Ovary (tissue), 9 donors: ENCODE measurements around the gene ZNF571. TPM values are rescaled to one million over a fixed set of nuclear protein-coding genes. Genes with fewer than 3 reads are reported as not detected.
A peak's percentile ranks its signal among the peaks of the same experiment; 100 is the strongest.

Source experiments
- DNase-seq, 5 donors: peaks; one replicate each; pipeline ENCODE4 v3.0.0-alpha.2; 2019 to 2020
- H3K27ac ChIP-seq, 2 donors: fragments of 200-600 bp; one replicate each; pipeline versions ENCODE4 v1.5.1 to v1.8.0; 2019 to 2022
- H3K27me3 ChIP-seq: fragments of 200-600 bp; one replicate; pipeline ENCODE4 v1.8.0; 2022
- H3K36me3 ChIP-seq: fragments of 200-600 bp; sonication (generic); one replicate; pipeline ENCODE4 v1.5.1; 2019
- H3K4me1 ChIP-seq: one replicate; pipeline ENCODE4 v1.8.1; 2013; ENCODE audit warnings: mild to moderate bottlenecking, moderate library complexity; ENCODE audit not compliant: insufficient read depth
- H3K4me3 ChIP-seq: fragments of 200-600 bp; sonication (generic); one replicate; pipeline ENCODE4 v1.5.1; 2017
- H3K9me3 ChIP-seq, 2 donors: fragments of 200-600 bp in 1 of 2; sonication (generic) in 1 of 2; one replicate each; pipeline versions ENCODE4 v1.5.1 to v1.8.1; 2013 to 2019; ENCODE audit warnings: mild to moderate bottlenecking in 1 of 2, moderate library complexity in 1 of 2
- CTCF ChIP-seq, 3 donors: fragments of 450-650 bp in 2 of 3; fragments of 200-600 bp in 1 of 3; IDR thresholded peaks; one replicate each; pipeline versions ENCODE4 v1.5.1 to v1.8.0; 2016 to 2022; ENCODE audit warnings: antibody characterized with exemption in 3 of 3, mild to moderate bottlenecking in 1 of 3
- EP300 ChIP-seq: sonication (generic); formaldehyde crosslinking; IDR thresholded peaks from one replicate; pipeline ENCODE4 v1.6.1; 2017; ENCODE audit warnings: antibody characterized with exemption
- POLR2A ChIP-seq: fragments of 450-650 bp; IDR thresholded peaks from one replicate; pipeline ENCODE4 v1.6.1; 2017; ENCODE audit warnings: antibody characterized with exemption, mild to moderate bottlenecking, moderate library complexity
- WGBS, 3 donors: extraction: QIAGEN DNeasy Blood & Tissue Kit in 1 of 3; methylation state at CpG; one replicate each; pipeline versions ENCODE4 v1.1.5 to v1.1.7; 2013 to 2017; 5-methylcytosine and 5-hydroxymethylcytosine counted together
- intact Hi-C, 4 donors: fragments of 100-400 bp; cut with DNase I; formaldehyde crosslinking; loops; one replicate each; pipeline versions ENCODE4 v1.11.0 to v1.15.1; 2022 to 2023
- polyA plus RNA-seq, 2 donors: library from polyadenylated mRNA; stranded (reverse); fragments of 200-250 nt in 1 of 2; fragments of 350-450 nt in 1 of 2; fragmentation: Illumina TruSeq in 1 of 2; extraction: RNeasy Lipid Tissue Mini Kit (QIAGEN cat#74804) in 1 of 2; gene quantifications; one replicate each; pipeline ENCODE4 v1.2.3, GENCODE V29; 2013 to 2014
- total RNA-seq, 7 donors: library from RNA; depleted of rRNA in 2 of 7; stranded (reverse); fragments of >200 nt in 2 of 7; fragmentation: NEBNext Ultra II Directional in 3 of 7; extraction: Animal tissue kit (Norgen Biotek cat#: 25700) in 3 of 7; gene quantifications; one replicate each; pipeline versions ENCODE4 v1.1.0 to v1.2.4, GENCODE V29; 2016 to 2023
- donor health status: DM: no; HTN: no; CAD: no; lungs with moderate emphysema.
- donor health status: DM: no; HTN: no; CAD: no.
- donor health status: Bipolar disorder and iron deficiency.
- donor health status: DM: yes; HTN: yes; CAD: no.
- donor health status: DM: no; HTN: no; CAD: no.
- donor health status: DM: yes; HTN: yes; CAD: no.

The ZNF571 gene
- total and polyA plus RNA-seq, 9 donors = 4.5 to 16.8 (median 8.6) TPM

GRCh38 chr19:37563518-37563917 is 31.1 kb downstream of the ZNF571 start:
- H3K9me3 ChIP-seq = peaks cover 13 to 54% of the 10 kb centered on the region in 2 donors
- intact Hi-C loops = no loop called here
- H3K4me3 ChIP-seq = no peak overlapping the region
- DNase-seq = no peak
- no peak overlapping the region for H3K27ac ChIP-seq
- H3K36me3 ChIP-seq = no peaks in the 10 kb centered on the region
- no peak for TF ChIP-seq EP300
- TF ChIP-seq POLR2A = no peak
- TF ChIP-seq CTCF (IDR thresholded peaks at IDR 0.05) = no peak
- H3K4me1 ChIP-seq = no peaks in the 10 kb centered on the region
- WGBS, 3 donors = 92 to 99% (median 96%) methylated on average over 3 of the region's 3 CpGs
- H3K27me3 ChIP-seq = no peaks in the 10 kb centered on the region

GRCh38 chr19:37551129-37551993 is 43.2 kb downstream of the ZNF571 start:
- TF ChIP-seq EP300 = no peak
- no peak for TF ChIP-seq CTCF (IDR thresholded peaks at IDR 0.05)
- no peak for TF ChIP-seq POLR2A
- H3K4me3 ChIP-seq = peak overlapping the region; percentile 5
- intact Hi-C loops = no loop called here
- DNase-seq = no peak
- no peaks in the 10 kb centered on the region for H3K27me3 ChIP-seq
- H3K9me3 ChIP-seq = peaks cover 5 to 51% of the 10 kb centered on the region in 2 donors
- H3K27ac ChIP-seq = no peak overlapping the region
- WGBS, 3 donors = 2 to 7% (median 5%) methylated on average over 41 to 65 of the region's 65 CpGs
- no peaks in the 10 kb centered on the region for H3K36me3 ChIP-seq
- H3K4me1 ChIP-seq = no peaks in the 10 kb centered on the region

GRCh38 chr19:37537391-37537947 is 57.1 kb downstream of the ZNF571 start:
- no peaks in the 10 kb centered on the region for H3K27me3 ChIP-seq
- H3K4me1 ChIP-seq = no peaks in the 10 kb centered on the region
- no peak overlapping the region for H3K4me3 ChIP-seq
- no peak for DNase-seq
- intact Hi-C loops = no loop called here
- H3K36me3 ChIP-seq = peaks cover 5% of the 10 kb centered on the region
- WGBS, 3 donors = 91 to 98% (median 97%) methylated on average over 7 of the region's 7 CpGs
- peaks cover 13 to 50% of the 10 kb centered on the region in 2 donors for H3K9me3 ChIP-seq
- TF ChIP-seq POLR2A (no peak), EP300 (no peak), CTCF (IDR thresholded peaks at IDR 0.05) (no peak)
- H3K27ac ChIP-seq = no peak overlapping the region

GRCh38 chr19:37519890-37520289 is 74.7 kb downstream of the ZNF571 start:
- intact Hi-C loops = no loop called here
- 55 to 73% (median 67%) methylated on average over 2 of the region's 2 CpGs for WGBS, 3 donors
- no peak for DNase-seq
- H3K9me3 ChIP-seq = peaks cover 0 to 31% of the 10 kb centered on the region in 2 donors
- no peaks in the 10 kb centered on the region for H3K27me3 ChIP-seq
- TF ChIP-seq EP300 (no peak), CTCF (IDR thresholded peaks at IDR 0.05) (no peak), POLR2A (no peak)
- no peaks in the 10 kb centered on the region for H3K4me1 ChIP-seq
- no peak overlapping the region for H3K4me3 ChIP-seq
- H3K36me3 ChIP-seq = no peaks in the 10 kb centered on the region
- no peak overlapping the region for H3K27ac ChIP-seq

Other genes starting within 250 kb of the ZNF571 start
- gene ZNF527, start 223.7 kb downstream of the ZNF571 start, total RNA-seq = 10 to 100 TPM in 1 of 7 donors, 1 to 10 TPM in 6; 6.1 to 11.5 (median 7.6) TPM
- gene ZNF527, start 223.7 kb downstream of the ZNF571 start, polyA plus RNA-seq = 1 to 10 TPM; 4.8 to 6.1 TPM
- gene ZNF569, start 127.3 kb downstream of the ZNF571 start, total RNA-seq = 10 to 100 TPM in 1 of 7 donors, 1 to 10 TPM in 6; 7.1 to 11.0 (median 9.0) TPM
- 1 to 10 TPM; 3.9 to 5.7 TPM for gene ZNF569, start 127.3 kb downstream of the ZNF571 start, polyA plus RNA-seq
- 1 to 10 TPM; 4.5 to 9.0 (median 7.7) TPM for gene ZNF570, start 125.4 kb downstream of the ZNF571 start, total RNA-seq
- 1 to 10 TPM; 4.2 to 5.0 TPM for gene ZNF570, start 125.4 kb downstream of the ZNF571 start, polyA plus RNA-seq
- gene ZNF793, start 87.9 kb downstream of the ZNF571 start, total RNA-seq = 10 to 100 TPM in 4 of 7 donors, 1 to 10 TPM in 3; 7.9 to 18.2 (median 11.6) TPM
- gene ZNF793, start 87.9 kb downstream of the ZNF571 start, polyA plus RNA-seq = 1 to 10 TPM; 5.0 to 9.0 TPM
- gene ZNF540, start 84 bp upstream of the ZNF571 start, total RNA-seq = 10 to 100 TPM in 2 of 7 donors, 1 to 10 TPM in 5; 1.6 to 17.1 (median 8.8) TPM
- gene ZNF540, start 84 bp upstream of the ZNF571 start, polyA plus RNA-seq = 1 to 10 TPM; 5.8 to 8.4 TPM
- gene ZFP30, start 60.7 kb upstream of the ZNF571 start, total RNA-seq = 10 to 100 TPM; 14.0 to 23.0 (median 17.5) TPM
- gene ZFP30, start 60.7 kb upstream of the ZNF571 start, polyA plus RNA-seq = 1 to 10 TPM; 5.9 to 7.0 TPM
- 10 to 100 TPM in 4 of 7 donors, 1 to 10 TPM in 3; 5.0 to 16.3 (median 11.7) TPM for gene ZNF607, start 125.0 kb upstream of the ZNF571 start, total RNA-seq
- gene ZNF607, start 125.0 kb upstream of the ZNF571 start, polyA plus RNA-seq = 1 to 10 TPM; 3.4 to 7.4 TPM
- gene ZNF573, start 184.8 kb upstream of the ZNF571 start, total RNA-seq = 10 to 100 TPM in 5 of 7 donors, 1 to 10 TPM in 2; 6.4 to 19.3 (median 17.3) TPM
- 1 to 10 TPM; 2.7 to 6.9 TPM for gene ZNF573, start 184.8 kb upstream of the ZNF571 start, polyA plus RNA-seq